Measurements from ENCODE around the gene FAM131A.

FAM131A gene

DNA sequence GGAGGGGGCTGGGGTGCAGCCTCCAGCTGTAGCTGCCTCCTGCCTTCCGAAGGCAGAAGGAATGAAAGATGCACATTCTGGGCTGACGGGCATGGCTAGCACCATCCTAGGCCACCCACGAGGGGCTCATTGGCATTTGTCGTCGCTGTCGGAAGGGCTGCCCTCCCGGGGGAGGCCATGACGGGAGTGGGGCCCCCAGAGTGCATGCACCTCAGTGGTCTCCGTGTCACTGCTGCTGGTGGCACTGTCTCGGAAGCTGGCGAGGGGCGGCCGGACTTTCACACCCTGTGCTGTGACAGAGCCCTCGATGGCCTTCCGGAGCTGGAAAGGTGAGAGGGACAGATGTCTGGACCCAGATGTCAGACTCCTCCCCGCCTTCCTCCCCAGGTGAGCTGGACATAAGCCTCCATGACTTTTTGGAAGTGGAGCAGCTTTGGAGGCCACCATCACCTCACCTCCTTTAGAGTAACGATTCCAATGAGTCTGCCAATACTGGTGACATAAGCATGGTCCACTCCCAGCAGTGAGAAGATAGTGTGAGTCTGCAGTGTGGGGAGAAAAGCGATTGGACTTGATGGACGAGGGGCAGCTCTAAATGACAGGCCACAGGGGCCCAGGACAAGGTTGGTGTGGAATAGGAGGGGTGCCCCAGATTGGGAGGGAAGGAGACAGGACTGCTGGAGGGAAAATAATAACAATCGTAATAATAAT lies 9.2 kb downstream of the FAM131A start:
- no peak overlapping the region for H3K9ac ChIP-seq (ENCODE audit: low read length)
- H4K91ac ChIP-seq (ENCODE audit: low read depth, low read length) = no peak overlapping the region
- H3K79me1 ChIP-seq (ENCODE audit: low read length) = no peaks in the 10 kb centered on the region
- H3K27me3 ChIP-seq (ENCODE audit: insufficient read depth, low read length) = no peaks in the 10 kb centered on the region
- H4K8ac ChIP-seq (ENCODE audit: low read depth, low read length) = no peak overlapping the region
- no peak overlapping the region for H2BK12ac ChIP-seq (ENCODE audit: low read length)
- H3K4ac ChIP-seq (ENCODE audit: low read depth, low read length) = no peak overlapping the region
- no peak overlapping the region for H4K12ac ChIP-seq (ENCODE audit: low read depth, low read length)
- no peak overlapping the region for H2AK5ac ChIP-seq (ENCODE audit: low read length)
- no peak overlapping the region for H3K18ac ChIP-seq (ENCODE audit: low read length)
- H3K79me2 ChIP-seq (ENCODE audit: control insufficient read depth, insufficient read depth, low read length, poor library complexity) = no peaks in the 10 kb centered on the region
- no peak overlapping the region for H2BK5ac ChIP-seq (ENCODE audit: low read depth, low read length, poor library complexity)
- H3K4me2 ChIP-seq (ENCODE audit: low read length) = no peak overlapping the region
- peaks cover 24 to 29% of the 10 kb centered on the region in 2 experiments for H3K36me3 ChIP-seq (ENCODE audit: control insufficient read depth in 1 of 2, insufficient read depth in 2 of 2, low read length in 2 of 2)
- no peak overlapping the region for H3K23ac ChIP-seq (ENCODE audit: low read length)
- H3K14ac ChIP-seq (ENCODE audit: low read length) = no peak overlapping the region
- DNase-seq = no peak
- no peak overlapping the region for H3K4me3 ChIP-seq (ENCODE audit: low read depth, low read length)
- H3K4me1 ChIP-seq (ENCODE audit: control insufficient read depth in 1 of 2, insufficient read depth in 2 of 2, low read length in 2 of 2) = no peaks in the 10 kb centered on the region
- WGBS (ENCODE audit: extremely low coverage, insufficient coverage, insufficient read length) = no CpG with 5 or more reads among the region's 20 CpGs
- H2AFZ ChIP-seq (ENCODE audit: insufficient read depth, low read length, poor library complexity) = no peak overlapping the region
- H3K27ac ChIP-seq (ENCODE audit: low read depth, low read length) = no peak overlapping the region
- H2BK120ac ChIP-seq (ENCODE audit: insufficient read depth, low read length, poor library complexity) = no peak overlapping the region
- no peaks in the 10 kb centered on the region for H3K9me3 ChIP-seq (ENCODE audit: insufficient read depth, low read depth, low read length)

GRCh38 chr3:184347321-184348056 lies 10.1 kb downstream of the FAM131A start:
- Histone ChIP-seq H3K23ac (ENCODE audit: low read length) (no peak overlapping the region), H3K9me3 (ENCODE audit: insufficient read depth, low read depth, low read length) (no peaks in the 10 kb centered on the region), H3K18ac (ENCODE audit: low read length) (no peak overlapping the region), H3K79me1 (ENCODE audit: low read length) (no peaks in the 10 kb centered on the region), H3K4me3 (ENCODE audit: low read depth, low read length) (no peak overlapping the region), H2BK12ac (ENCODE audit: low read length) (no peak overlapping the region), H3K4me2 (ENCODE audit: low read length) (no peak overlapping the region), H2BK120ac (ENCODE audit: insufficient read depth, low read length, poor library complexity) (no peak overlapping the region), H3K27ac (ENCODE audit: low read depth, low read length) (no peak overlapping the region), H3K9ac (ENCODE audit: low read length) (no peak overlapping the region), H3K79me2 (ENCODE audit: control insufficient read depth, insufficient read depth, low read length, poor library complexity) (no peaks in the 10 kb centered on the region), H3K4ac (ENCODE audit: low read depth, low read length) (no peak overlapping the region), H4K12ac (ENCODE audit: low read depth, low read length) (no peak overlapping the region), H3K27me3 (ENCODE audit: insufficient read depth, low read length) (no peaks in the 10 kb centered on the region), H4K8ac (ENCODE audit: low read depth, low read length) (no peak overlapping the region), H2AK5ac (ENCODE audit: low read length) (no peak overlapping the region), H2BK5ac (ENCODE audit: low read depth, low read length, poor library complexity) (no peak overlapping the region), H3K4me1 (ENCODE audit: control insufficient read depth in 1 of 2, insufficient read depth in 2 of 2, low read length in 2 of 2) (no peaks in the 10 kb centered on the region), H3K14ac (ENCODE audit: low read length) (no peak overlapping the region), H4K91ac (ENCODE audit: low read depth, low read length) (no peak overlapping the region), H2AFZ (ENCODE audit: insufficient read depth, low read length, poor library complexity) (no peak overlapping the region), H3K36me3 (ENCODE audit: control insufficient read depth in 1 of 2, insufficient read depth in 2 of 2, low read length in 2 of 2) (peaks cover 25 to 34% of the 10 kb centered on the region in 2 experiments)
- no peak for DNase-seq
- WGBS (ENCODE audit: extremely low coverage, insufficient coverage, insufficient read length) = no CpG with 5 or more reads among the region's 12 CpGs

GRCh38 chr3:184348057-184348382 lies 10.6 kb downstream of the FAM131A start:
- no peak overlapping the region for H3K27ac ChIP-seq (ENCODE audit: low read depth, low read length)
- no CpG with 5 or more reads among the region's 4 CpGs for WGBS (ENCODE audit: extremely low coverage, insufficient coverage, insufficient read length)
- no peak for DNase-seq
- no peak overlapping the region for H2BK120ac ChIP-seq (ENCODE audit: insufficient read depth, low read length, poor library complexity)
- H3K79me2 ChIP-seq (ENCODE audit: control insufficient read depth, insufficient read depth, low read length, poor library complexity) = no peaks in the 10 kb centered on the region
- H3K4ac ChIP-seq (ENCODE audit: low read depth, low read length) = no peak overlapping the region
- no peak overlapping the region for H4K12ac ChIP-seq (ENCODE audit: low read depth, low read length)
- H2BK12ac ChIP-seq (ENCODE audit: low read length) = no peak overlapping the region
- no peak overlapping the region for H3K14ac ChIP-seq (ENCODE audit: low read length)
- H2AFZ ChIP-seq (ENCODE audit: insufficient read depth, low read length, poor library complexity) = no peak overlapping the region
- peaks cover 22 to 32% of the 10 kb centered on the region in 2 experiments for H3K36me3 ChIP-seq (ENCODE audit: control insufficient read depth in 1 of 2, insufficient read depth in 2 of 2, low read length in 2 of 2)
- H3K9me3 ChIP-seq (ENCODE audit: insufficient read depth, low read depth, low read length) = no peaks in the 10 kb centered on the region
- H3K4me2 ChIP-seq (ENCODE audit: low read length) = no peak overlapping the region
- no peaks in the 10 kb centered on the region for H3K79me1 ChIP-seq (ENCODE audit: low read length)
- H3K4me3 ChIP-seq (ENCODE audit: low read depth, low read length) = no peak overlapping the region
- H3K18ac ChIP-seq (ENCODE audit: low read length) = no peak overlapping the region
- H4K91ac ChIP-seq (ENCODE audit: low read depth, low read length) = no peak overlapping the region
- H2BK5ac ChIP-seq (ENCODE audit: low read depth, low read length, poor library complexity) = no peak overlapping the region
- no peak overlapping the region for H3K23ac ChIP-seq (ENCODE audit: low read length)
- no peaks in the 10 kb centered on the region for H3K4me1 ChIP-seq (ENCODE audit: control insufficient read depth in 1 of 2, insufficient read depth in 2 of 2, low read length in 2 of 2)
- no peak overlapping the region for H4K8ac ChIP-seq (ENCODE audit: low read depth, low read length)
- no peaks in the 10 kb centered on the region for H3K27me3 ChIP-seq (ENCODE audit: insufficient read depth, low read length)
- no peak overlapping the region for H2AK5ac ChIP-seq (ENCODE audit: low read length)
- no peak overlapping the region for H3K9ac ChIP-seq (ENCODE audit: low read length)

GRCh38 chr3:184349563-184350470 lies 12.4 kb downstream of the FAM131A start:
- Histone ChIP-seq H3K4me3 (ENCODE audit: low read depth, low read length) (no peak overlapping the region), H3K36me3 (ENCODE audit: control insufficient read depth in 1 of 2, insufficient read depth in 2 of 2, low read length in 2 of 2) (peaks cover 11 to 17% of the 10 kb centered on the region in 2 experiments), H3K79me1 (ENCODE audit: low read length) (no peaks in the 10 kb centered on the region), H4K91ac (ENCODE audit: low read depth, low read length) (no peak overlapping the region), H3K18ac (ENCODE audit: low read length) (no peak overlapping the region), H2BK120ac (ENCODE audit: insufficient read depth, low read length, poor library complexity) (no peak overlapping the region), H2AFZ (ENCODE audit: insufficient read depth, low read length, poor library complexity) (no peak overlapping the region), H2BK12ac (ENCODE audit: low read length) (no peak overlapping the region), H2BK5ac (ENCODE audit: low read depth, low read length, poor library complexity) (no peak overlapping the region), H2AK5ac (ENCODE audit: low read length) (no peak overlapping the region), H3K27ac (ENCODE audit: low read depth, low read length) (no peak overlapping the region), H3K79me2 (ENCODE audit: control insufficient read depth, insufficient read depth, low read length, poor library complexity) (no peaks in the 10 kb centered on the region), H3K23ac (ENCODE audit: low read length) (no peak overlapping the region), H3K4me2 (ENCODE audit: low read length) (no peak overlapping the region), H3K9me3 (ENCODE audit: insufficient read depth, low read depth, low read length) (peaks cover 2% of the 10 kb centered on the region), H3K27me3 (ENCODE audit: insufficient read depth, low read length) (no peaks in the 10 kb centered on the region), H4K8ac (ENCODE audit: low read depth, low read length) (no peak overlapping the region), H3K9ac (ENCODE audit: low read length) (no peak overlapping the region), H3K4ac (ENCODE audit: low read depth, low read length) (no peak overlapping the region), H3K14ac (ENCODE audit: low read length) (no peak overlapping the region), H4K12ac (ENCODE audit: low read depth, low read length) (no peak overlapping the region), H3K4me1 (ENCODE audit: control insufficient read depth in 1 of 2, insufficient read depth in 2 of 2, low read length in 2 of 2) (no peaks in the 10 kb centered on the region)
- DNase-seq = no peak
- no CpG with 5 or more reads among the region's 10 CpGs for WGBS (ENCODE audit: extremely low coverage, insufficient coverage, insufficient read length)
